ENCODE measurements around the gene LRRC42.

Gene LRRC42

GRCh38 chr1:53946252-53947171, at the start of gene LRRC42:
TSS of gene LRRC42 (plus strand) at chr1:53946350. CDS start at chr1:53952000, 5,650 bp downstream.
- no peak for DNase-seq (ENCODE audit: low read depth)

GRCh38 chr1:53896635-53897229, 49.4 kb upstream of the LRRC42 start:
- DNase-seq (ENCODE audit: low read depth): peak; percentile 68

- DNase-seq (ENCODE audit: low read depth): no peak
Measured at GRCh38 chr1:53899206-53899628, 46.9 kb upstream of the LRRC42 start.

GRCh38 chr1:53899708-53900107, 46.4 kb upstream of the LRRC42 start:
- DNase-seq (ENCODE audit: low read depth): no peak

- no peak for DNase-seq (ENCODE audit: low read depth)
Measured at GRCh38 chr1:53902235-53903138, 43.7 kb upstream of the LRRC42 start.

GRCh38 chr1:53905509-53905908, 40.6 kb upstream of the LRRC42 start:
- no peak for DNase-seq (ENCODE audit: low read depth)

GRCh38 chr1:53906121-53906520, 40.0 kb upstream of the LRRC42 start:
- no peak for DNase-seq (ENCODE audit: low read depth)

- peak; percentile 61 for DNase-seq (ENCODE audit: low read depth)
Measured at GRCh38 chr1:53909946-53910345, 36.2 kb upstream of the LRRC42 start.

- no peak for DNase-seq (ENCODE audit: low read depth)
Measured at GRCh38 chr1:53911442-53911841, 34.7 kb upstream of the LRRC42 start.

GRCh38 chr1:53913352-53914033, 32.7 kb upstream of the LRRC42 start:
- DNase-seq (ENCODE audit: low read depth): no peak

GRCh38 chr1:53918343-53918742, 27.8 kb upstream of the LRRC42 start:
- DNase-seq (ENCODE audit: low read depth): peak; percentile 38

GRCh38 chr1:53919675-53920066, 26.5 kb upstream of the LRRC42 start:
- peak; percentile 51 for DNase-seq (ENCODE audit: low read depth)

- no peak for DNase-seq (ENCODE audit: low read depth)
Measured at GRCh38 chr1:53927376-53927881, 18.7 kb upstream of the LRRC42 start.

GRCh38 chr1:53929246-53929960, 16.7 kb upstream of the LRRC42 start:
- no peak for DNase-seq (ENCODE audit: low read depth)

GRCh38 chr1:53930932-53931331, 15.2 kb upstream of the LRRC42 start:
- DNase-seq (ENCODE audit: low read depth): no peak

- no peak for DNase-seq (ENCODE audit: low read depth)
Measured at GRCh38 chr1:53931523-53931922, 14.6 kb upstream of the LRRC42 start.

- DNase-seq (ENCODE audit: low read depth): no peak
Measured at GRCh38 chr1:53934170-53934765, 11.9 kb upstream of the LRRC42 start.

GRCh38 chr1:53936430-53936829, 9.7 kb upstream of the LRRC42 start:
- no peak for DNase-seq (ENCODE audit: low read depth)

- peak; percentile 77 for DNase-seq (ENCODE audit: low read depth)
Measured at GRCh38 chr1:53938136-53938830, 7.9 kb upstream of the LRRC42 start.
